Activated CD4-positive, alpha-beta memory T cell treated with anti-CD3 and anti-CD28 coated beads, Interleukin-2, amount 10 ng/mL, durations not matched to agents 7 days and 5 days (primary cell): Measurements from ENCODE around the gene FBXW11. TPM values are rescaled to one million over a fixed set of nuclear protein-coding genes. Genes with fewer than 3 reads are reported as not detected.

Source experiments
- CTCF ChIA-PET: fragments of 350-600 bp; sonication (Branson Sonifier 250); formaldehyde crosslinking; loops from one replicate; lab custom pipeline; 2021; ENCODE audit warnings: antibody characterized with exemption, inconsistent platforms; lab: Charles Lee
- POLR2A ChIA-PET: fragments of 350-600 bp; sonication (Branson Sonifier 250); formaldehyde crosslinking; loops from one replicate; lab custom pipeline; 2021; ENCODE audit warnings: antibody characterized with exemption; lab: Charles Lee
- DNase-seq: peaks from one replicate; pipeline ENCODE4 v3.0.0-alpha.2; 2020
- H3K27ac Mint-ChIP-seq: one replicate; pipeline ENCODE4 v1.8.0; 2021; ENCODE audit warnings: mild to moderate bottlenecking, mixed read lengths
- H3K27me3 Mint-ChIP-seq: one replicate; pipeline ENCODE4 v1.8.0; 2021; ENCODE audit warnings: mixed read lengths
- H3K36me3 Mint-ChIP-seq: one replicate; pipeline ENCODE4 v1.8.0; 2021; ENCODE audit warnings: low read depth, mixed read lengths
- H3K4me1 Mint-ChIP-seq: one replicate; pipeline ENCODE4 v1.8.0; 2021; ENCODE audit warnings: mixed read lengths
- H3K4me3 Mint-ChIP-seq: one replicate; pipeline ENCODE4 v1.8.0; 2021; ENCODE audit warnings: mild to moderate bottlenecking, mixed read lengths
- H3K9me3 Mint-ChIP-seq: one replicate; pipeline ENCODE4 v1.8.0; 2021; ENCODE audit warnings: mixed read lengths
- total RNA-seq, 2 experiments: library from RNA; stranded (reverse); gene quantifications; one replicate each; pipeline ENCODE4 v1.2.3, GENCODE V29; 2021

The FBXW11 gene
- total RNA-seq, 2 experiments from 2014 or later: 37.4 to 38.8 TPM

DNA sequence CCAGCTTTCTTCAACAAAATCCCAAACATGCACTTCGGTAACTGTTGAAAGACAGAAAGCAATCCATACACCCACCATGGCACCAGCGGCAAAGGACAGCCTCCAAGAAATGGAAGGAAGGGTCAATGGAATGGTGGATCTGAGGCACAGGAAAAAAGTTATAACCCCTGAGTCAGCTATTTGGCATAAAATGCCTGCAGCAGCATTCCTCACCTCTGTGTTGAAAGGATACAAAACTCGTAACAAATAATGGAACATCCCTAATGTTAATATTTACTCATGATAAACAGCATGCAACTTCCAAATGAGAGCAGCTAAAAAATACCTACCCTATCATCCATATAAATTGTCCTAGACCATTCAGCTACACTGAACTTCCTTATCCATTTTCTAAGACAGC is 9.4 kb downstream of the FBXW11 start:
- no peaks in the 10 kb centered on the region for H3K27me3 Mint-ChIP-seq
- H3K4me1 Mint-ChIP-seq: peaks cover 23% of the 10 kb centered on the region
- peaks cover 49% of the 10 kb centered on the region for H3K36me3 Mint-ChIP-seq

DNA sequence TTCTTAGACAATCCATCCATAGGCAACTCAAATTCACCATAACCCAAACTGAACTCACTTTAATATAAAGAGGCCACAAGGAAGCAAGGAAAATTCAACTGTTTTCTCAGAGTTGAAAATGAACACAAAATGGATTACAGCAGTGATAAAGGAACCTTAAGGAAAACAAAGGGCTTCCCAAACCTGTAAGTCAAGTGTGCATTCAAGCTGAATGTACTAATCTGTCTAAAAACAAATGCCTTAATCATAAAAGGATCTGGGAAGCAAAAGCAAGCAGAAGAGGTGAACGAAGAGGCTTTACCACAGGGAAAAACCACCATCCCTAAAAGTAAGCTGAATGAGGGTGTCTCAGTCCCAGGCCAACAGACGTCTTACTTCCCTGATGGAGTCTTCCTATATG is 13.6 kb downstream of the FBXW11 start:
- H3K27me3 Mint-ChIP-seq: no peaks in the 10 kb centered on the region
- CTCF ChIA-PET: no interaction called here
- no peak for DNase-seq
- peaks cover 29% of the 10 kb centered on the region for H3K4me1 Mint-ChIP-seq
- H3K9me3 Mint-ChIP-seq: no peaks in the 10 kb centered on the region
- peaks cover 52% of the 10 kb centered on the region for H3K36me3 Mint-ChIP-seq
- POLR2A ChIA-PET: no interaction called here
- no peak overlapping the region for H3K27ac Mint-ChIP-seq
- no peak overlapping the region for H3K4me3 Mint-ChIP-seq

More for the DNA sequence above, 9.4 kb downstream of the FBXW11 start:
- DNase-seq: no peak
- Mint-ChIP-seq H3K4me3 (no peak overlapping the region), H3K27ac (no peak overlapping the region), H3K9me3 (no peaks in the 10 kb centered on the region)
- ChIA-PET POLR2A (interaction anchor here (1.2 to 2.5 kb wide), 2 partner anchors 10 to 13 kb away, joined by 3 to 12 read pairs; partner anchors contain the start of gene FBXW11), CTCF (no interaction called here)

- H3K36me3 Mint-ChIP-seq: peaks cover 50% of the 10 kb centered on the region
- peaks cover 30% of the 10 kb centered on the region for H3K4me1 Mint-ChIP-seq
- no peak for DNase-seq
- ChIA-PET CTCF (no interaction called here), POLR2A (no interaction called here)
- no peak overlapping the region for H3K27ac Mint-ChIP-seq
- no peak overlapping the region for H3K4me3 Mint-ChIP-seq
- H3K27me3 Mint-ChIP-seq: no peaks in the 10 kb centered on the region
- H3K9me3 Mint-ChIP-seq: no peaks in the 10 kb centered on the region
Measured at GRCh38 chr5:171992305-171992704, 14.1 kb downstream of the FBXW11 start.

DNA sequence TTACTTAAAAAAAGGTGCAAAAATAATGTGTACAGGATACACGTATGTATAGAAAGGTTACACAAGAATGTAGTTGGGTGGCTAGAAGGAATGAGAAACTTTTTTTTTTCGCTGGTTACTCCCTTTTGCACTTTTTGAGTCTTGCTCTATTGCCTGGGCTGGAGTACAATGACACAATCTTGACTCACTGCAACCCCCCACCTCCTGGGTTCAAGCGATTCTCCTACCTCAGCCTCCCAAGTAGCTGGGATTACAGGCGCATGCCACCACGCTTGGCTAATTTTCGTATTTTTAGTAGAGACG is 15.8 kb downstream of the FBXW11 start:
- DNase-seq: no peak
- peaks cover 40% of the 10 kb centered on the region for H3K4me1 Mint-ChIP-seq
- H3K4me3 Mint-ChIP-seq: no peak overlapping the region
- no peak overlapping the region for H3K27ac Mint-ChIP-seq
- peaks cover 5% of the 10 kb centered on the region for H3K9me3 Mint-ChIP-seq
- CTCF ChIA-PET: no interaction called here
- POLR2A ChIA-PET: interaction anchor here (1.4 kb wide), 1 partner anchor 16 kb away, joined by 6 read pairs; the partner anchor contains the start of gene FBXW11
- peaks cover 42% of the 10 kb centered on the region for H3K36me3 Mint-ChIP-seq
- no peaks in the 10 kb centered on the region for H3K27me3 Mint-ChIP-seq

- POLR2A ChIA-PET: interaction anchor here (0.7 to 1.4 kb wide), 2 partner anchors 17 kb away, joined by 3 to 6 read pairs; partner anchors contain the start of gene FBXW11
- CTCF ChIA-PET: no interaction called here
- peaks cover 5% of the 10 kb centered on the region for H3K9me3 Mint-ChIP-seq
- DNase-seq: no peak
- H3K27ac Mint-ChIP-seq: no peak overlapping the region
- H3K36me3 Mint-ChIP-seq: peaks cover 40% of the 10 kb centered on the region
- peaks cover 42% of the 10 kb centered on the region for H3K4me1 Mint-ChIP-seq
- no peaks in the 10 kb centered on the region for H3K27me3 Mint-ChIP-seq
- no peak overlapping the region for H3K4me3 Mint-ChIP-seq
Measured at GRCh38 chr5:171989946-171990712, 16.3 kb downstream of the FBXW11 start.

DNA sequence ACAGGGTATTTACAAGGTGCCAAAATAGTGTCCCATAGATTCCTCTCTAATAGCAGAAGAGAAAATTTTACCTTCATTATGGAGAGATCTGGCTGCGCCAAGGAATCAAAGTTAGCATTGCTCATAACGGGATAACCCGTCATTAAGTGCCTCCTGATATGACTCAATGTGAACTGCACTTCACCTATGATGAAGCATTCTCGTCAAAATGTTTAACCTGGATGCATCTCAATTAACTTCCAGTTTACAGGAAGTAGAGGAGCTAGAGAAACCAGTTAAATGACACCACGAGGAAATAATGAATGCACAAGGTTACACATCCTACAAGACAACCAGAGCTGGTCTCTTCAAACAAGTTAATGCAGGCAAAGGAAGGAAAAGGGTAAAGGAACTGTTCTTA is 17.2 kb downstream of the FBXW11 start:
- peaks cover 5% of the 10 kb centered on the region for H3K9me3 Mint-ChIP-seq
- peaks cover 47% of the 10 kb centered on the region for H3K4me1 Mint-ChIP-seq
- DNase-seq: no peak
- no peak overlapping the region for H3K27ac Mint-ChIP-seq
- no peak overlapping the region for H3K4me3 Mint-ChIP-seq
- H3K27me3 Mint-ChIP-seq: no peaks in the 10 kb centered on the region
- peaks cover 35% of the 10 kb centered on the region for H3K36me3 Mint-ChIP-seq
- CTCF ChIA-PET: no interaction called here
- POLR2A ChIA-PET: interaction anchor here (0.7 kb wide), 1 partner anchor 18 kb away, joined by 3 read pairs; no protein-coding TSS in a partner anchor

DNA sequence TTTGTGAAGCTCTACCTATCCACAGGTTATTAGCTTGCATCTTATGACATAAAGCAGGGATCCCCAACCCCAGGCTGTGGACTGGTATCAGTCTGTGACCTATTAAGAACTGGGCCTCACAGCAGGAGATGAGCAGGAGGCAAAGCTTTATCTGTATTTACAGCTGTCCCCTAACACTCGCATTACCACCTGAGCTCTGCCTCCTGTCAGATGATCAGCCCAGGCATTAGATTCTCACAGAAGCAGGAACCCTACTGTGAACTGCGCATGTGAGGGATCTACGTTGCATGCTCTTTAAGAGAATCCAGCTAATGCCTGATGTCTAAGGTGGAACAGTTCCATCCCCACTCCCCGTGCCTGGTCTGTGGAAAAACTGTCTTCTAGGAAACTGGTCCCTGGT is 19.7 kb downstream of the FBXW11 start:
- H3K36me3 Mint-ChIP-seq: peaks cover 38% of the 10 kb centered on the region
- no peak overlapping the region for H3K4me3 Mint-ChIP-seq
- POLR2A ChIA-PET: interaction anchor here (0.9 to 4.8 kb wide), 3 partner anchors 17 to 23 kb away, joined by 3 to 44 read pairs (median 7); partner anchors contain the start of gene FBXW11
- H3K27ac Mint-ChIP-seq: no peak overlapping the region
- CTCF ChIA-PET: interaction anchor here (1.1 kb wide), 1 partner anchor 20 kb away, joined by 3 read pairs; the partner anchor contains the start of gene FBXW11
- peaks cover 5% of the 10 kb centered on the region for H3K9me3 Mint-ChIP-seq
- no peak for DNase-seq
- H3K27me3 Mint-ChIP-seq: no peaks in the 10 kb centered on the region
- peaks cover 49% of the 10 kb centered on the region for H3K4me1 Mint-ChIP-seq

- Mint-ChIP-seq H3K36me3 (peaks cover 46% of the 10 kb centered on the region), H3K9me3 (peaks cover 13% of the 10 kb centered on the region), H3K27ac (no peak overlapping the region), H3K4me3 (no peak overlapping the region), H3K4me1 (peaks cover 33% of the 10 kb centered on the region), H3K27me3 (no peaks in the 10 kb centered on the region)
- DNase-seq: peak; percentile 57
- ChIA-PET POLR2A (interaction anchor here (0.5 to 4.8 kb wide), 6 partner anchors 12 to 189 kb away, joined by 3 to 44 read pairs (median 5); partner anchors contain the start of gene FBXW11), CTCF (interaction anchor here (0.5 to 2.1 kb wide), 6 partner anchors 11 to 238 kb away, joined by 3 to 7 read pairs (median 4); no protein-coding TSS in a partner anchor)
Measured at GRCh38 chr5:171984748-171985419, 21.6 kb downstream of the FBXW11 start.

DNA sequence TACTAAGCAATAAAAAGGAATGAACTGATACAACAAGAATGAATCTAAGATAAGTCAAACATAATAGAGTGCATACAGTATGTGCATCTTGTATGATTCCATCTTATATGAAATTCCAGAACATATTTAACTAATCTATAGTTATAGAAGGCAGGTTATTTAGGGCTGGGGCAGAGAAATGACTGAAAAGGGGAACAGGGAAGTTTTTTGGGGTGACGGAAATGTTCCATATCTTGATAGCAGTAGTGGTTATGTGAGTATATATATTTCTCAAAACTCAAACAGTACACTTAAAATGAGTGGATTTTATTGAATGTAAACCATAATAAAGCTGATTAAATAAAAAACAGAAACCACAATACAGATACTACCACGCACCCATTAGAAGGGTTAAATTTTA is 24.6 kb downstream of the FBXW11 start:
- H3K36me3 Mint-ChIP-seq: peaks cover 53% of the 10 kb centered on the region
- peaks cover 22% of the 10 kb centered on the region for H3K9me3 Mint-ChIP-seq
- no peak overlapping the region for H3K4me3 Mint-ChIP-seq
- H3K4me1 Mint-ChIP-seq: peaks cover 23% of the 10 kb centered on the region
- ChIA-PET POLR2A (no interaction called here), CTCF (no interaction called here)
- no peak overlapping the region for H3K27ac Mint-ChIP-seq
- H3K27me3 Mint-ChIP-seq: no peaks in the 10 kb centered on the region
- DNase-seq: no peak

- H3K4me1 Mint-ChIP-seq: peaks cover 19% of the 10 kb centered on the region
- CTCF ChIA-PET: no interaction called here
- H3K27ac Mint-ChIP-seq: no peak overlapping the region
Measured at GRCh38 chr5:171980792-171981191, 25.6 kb downstream of the FBXW11 start.

DNA sequence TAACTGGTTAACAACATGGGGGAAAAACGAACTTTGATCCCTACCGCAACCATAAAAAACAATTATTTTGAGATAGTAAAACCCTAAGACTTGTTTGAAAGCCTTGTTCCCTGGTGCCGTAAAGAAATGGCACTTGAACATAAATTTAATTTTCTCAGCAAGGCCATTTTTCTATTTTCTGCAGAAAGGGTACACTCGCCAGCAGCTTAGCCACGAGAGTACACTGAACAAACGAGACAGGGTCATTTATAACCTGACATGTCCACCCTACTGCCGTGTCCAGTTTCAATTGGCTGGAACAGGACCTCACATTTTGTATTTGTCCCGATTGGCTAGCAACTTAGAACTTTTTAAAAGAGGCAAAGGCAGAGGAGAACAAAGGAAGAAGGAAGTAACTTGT is 26.8 kb downstream of the FBXW11 start:
- Mint-ChIP-seq H3K4me3 (no peak overlapping the region), H3K4me1 (peaks cover 17% of the 10 kb centered on the region), H3K27me3 (no peaks in the 10 kb centered on the region), H3K36me3 (peaks cover 60% of the 10 kb centered on the region), H3K9me3 (peaks cover 20% of the 10 kb centered on the region), H3K27ac (no peak overlapping the region)
- ChIA-PET POLR2A (no interaction called here), CTCF (no interaction called here)
- DNase-seq: no peak

More at GRCh38 chr5:171980792-171981191, 25.6 kb downstream of the FBXW11 start:
- peaks cover 20% of the 10 kb centered on the region for H3K9me3 Mint-ChIP-seq
- POLR2A ChIA-PET: no interaction called here
- H3K4me3 Mint-ChIP-seq: no peak overlapping the region
- no peak for DNase-seq
- H3K36me3 Mint-ChIP-seq: peaks cover 56% of the 10 kb centered on the region
- H3K27me3 Mint-ChIP-seq: no peaks in the 10 kb centered on the region

DNA sequence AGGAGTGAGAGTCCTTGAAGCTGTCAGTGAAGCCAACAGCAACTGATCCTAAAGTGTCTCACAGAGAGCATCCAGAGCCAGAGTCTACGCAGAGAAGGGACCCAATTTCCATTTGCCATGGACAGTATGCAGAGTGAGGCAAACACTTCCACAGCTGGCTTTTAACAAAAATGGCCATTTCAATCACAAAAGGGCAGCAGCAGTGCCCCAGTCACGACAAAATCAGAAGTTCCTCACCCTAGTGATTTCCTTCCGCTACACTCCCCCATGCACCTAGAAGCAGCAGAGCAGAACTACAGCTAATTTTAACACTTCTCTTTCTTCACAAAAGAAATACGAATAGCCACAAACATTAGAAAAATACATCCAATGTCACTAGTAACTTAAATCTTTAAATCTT is 27.9 kb downstream of the FBXW11 start:
- Mint-ChIP-seq H3K27ac (no peak overlapping the region), H3K36me3 (peaks cover 57% of the 10 kb centered on the region), H3K4me3 (no peak overlapping the region), H3K9me3 (peaks cover 20% of the 10 kb centered on the region), H3K27me3 (no peaks in the 10 kb centered on the region), H3K4me1 (peaks cover 10% of the 10 kb centered on the region)
- ChIA-PET POLR2A (no interaction called here), CTCF (no interaction called here)
- DNase-seq: no peak

DNA sequence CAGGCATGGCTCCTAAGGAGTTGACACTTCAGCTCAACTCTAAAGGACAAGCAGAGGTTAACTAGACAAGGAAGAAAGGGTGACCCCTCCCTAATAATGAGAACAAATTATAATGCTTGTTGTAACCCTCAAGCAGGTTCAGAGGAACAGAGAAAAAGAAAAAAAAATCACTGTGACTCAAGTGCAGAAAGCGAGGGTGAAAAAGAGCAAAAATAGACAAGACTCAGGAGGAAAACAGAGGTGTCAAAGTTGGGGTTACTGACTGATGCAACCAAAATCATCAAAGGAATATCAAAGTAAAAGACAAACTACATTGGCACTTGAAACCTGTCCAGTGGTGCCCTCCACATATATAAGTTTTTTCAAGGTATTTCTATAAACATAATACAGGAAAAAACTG is 28.4 kb downstream of the FBXW11 start:
- peaks cover 10% of the 10 kb centered on the region for H3K4me1 Mint-ChIP-seq

More for the DNA sequence above, 28.4 kb downstream of the FBXW11 start:
- Mint-ChIP-seq H3K9me3 (peaks cover 22% of the 10 kb centered on the region), H3K27ac (no peak overlapping the region), H3K4me3 (no peak overlapping the region), H3K27me3 (no peaks in the 10 kb centered on the region), H3K36me3 (peaks cover 60% of the 10 kb centered on the region)
- POLR2A ChIA-PET: interaction anchor here (1.9 kb wide), 1 partner anchor 29 kb away, joined by 5 read pairs; the partner anchor contains the start of gene FBXW11
- CTCF ChIA-PET: interaction anchor here (0.8 kb wide), 1 partner anchor 243 kb away, joined by 3 read pairs; no protein-coding TSS in a partner anchor
- no peak for DNase-seq
